Stimulated activated naive CD8-positive, alpha-beta T cell treated with anti-CD3 and anti-CD28 coated beads, Interleukin-15, amount 100 ng/mL, for 72 hours (primary cell): ENCODE measurements around the gene GSTM4.

ENCODE experiments used
- ATAC-seq: fragments of 150-1000 bp; cut with Tn5 transposase; 2 replicates; pipeline ENCODE4 v1.10.0; 2021; ENCODE audit warnings: mild to moderate bottlenecking, moderate library complexity
- DNase-seq, 2 donors: peaks; one replicate each; pipeline ENCODE4 v3.0.0; 2021 to 2022
- H3K27ac Mint-ChIP-seq, 2 donors: one replicate each; pipeline ENCODE4 v1.8.0; 2022; ENCODE audit warnings: mild to moderate bottlenecking in 2 of 2, mixed read lengths in 2 of 2, moderate library complexity in 2 of 2
- H3K27me3 Mint-ChIP-seq: one replicate; pipeline ENCODE4 v1.8.0; 2022; ENCODE audit warnings: mixed read lengths
- H3K4me1 Mint-ChIP-seq: one replicate; pipeline ENCODE4 v1.8.0; 2022; ENCODE audit warnings: mild to moderate bottlenecking, mixed read lengths
- H3K4me3 Mint-ChIP-seq, 2 donors: one replicate each; pipeline ENCODE4 v1.8.0; 2022; ENCODE audit warnings: mild to moderate bottlenecking in 2 of 2, mixed read lengths in 2 of 2, moderate library complexity in 1 of 2
- H3K9me3 Mint-ChIP-seq, 2 donors: one replicate each; pipeline ENCODE4 v1.8.0; 2022; ENCODE audit warnings: mixed read lengths in 2 of 2

The GSTM4 gene

GRCh38 chr1:109621379-109622136 is 34.3 kb upstream of the GSTM4 start:
- peak overlapping the region; percentile 96 to 97 for H3K4me3 Mint-ChIP-seq
- H3K4me1 Mint-ChIP-seq, result peaks cover 76% of the 10 kb centered on the region
- H3K9me3 Mint-ChIP-seq, result no peaks in the 10 kb centered on the region
- no peaks in the 10 kb centered on the region for H3K27me3 Mint-ChIP-seq
- ATAC-seq, result peak; percentile 24
- peak overlapping the region; percentile 71 to 94 for H3K27ac Mint-ChIP-seq
- no peak for DNase-seq

GRCh38 chr1:109622137-109622892 is 33.6 kb upstream of the GSTM4 start:
- Mint-ChIP-seq H3K4me3 (peak overlapping the region; percentile 96 to 97), H3K9me3 (no peaks in the 10 kb centered on the region), H3K4me1 (peaks cover 68% of the 10 kb centered on the region), H3K27me3 (no peaks in the 10 kb centered on the region), H3K27ac (peak overlapping the region; percentile 71 to 83)
- DNase-seq (no peak), ATAC-seq (no peak)

GRCh38 chr1:109622895-109623294 is 33.0 kb upstream of the GSTM4 start:
- Mint-ChIP-seq H3K4me1 (peaks cover 63% of the 10 kb centered on the region), H3K27me3 (no peaks in the 10 kb centered on the region), H3K9me3 (no peaks in the 10 kb centered on the region), H3K27ac (peak overlapping the region in 1 of 2 donors; percentile 91), H3K4me3 (peak overlapping the region; percentile 13 to 96)
- ATAC-seq, result no peak
- no peak for DNase-seq

GRCh38 chr1:109623601-109624161 is 32.2 kb upstream of the GSTM4 start:
- Mint-ChIP-seq H3K9me3 (no peaks in the 10 kb centered on the region), H3K27me3 (no peaks in the 10 kb centered on the region), H3K4me1 (peaks cover 59% of the 10 kb centered on the region), H3K4me3 (peak overlapping the region; percentile 55 to 76), H3K27ac (peak overlapping the region; percentile 81 to 85)
- DNase-seq (no peak), ATAC-seq (no peak)

- no peaks in the 10 kb centered on the region for H3K27me3 Mint-ChIP-seq
- DNase-seq (no peak), ATAC-seq (no peak)
- H3K4me1 Mint-ChIP-seq, result peaks cover 51% of the 10 kb centered on the region
- H3K4me3 Mint-ChIP-seq, result peak overlapping the region; percentile 55 to 76
- H3K27ac Mint-ChIP-seq, result peak overlapping the region; percentile 87 to 95
- no peaks in the 10 kb centered on the region for H3K9me3 Mint-ChIP-seq
Observed at GRCh38 chr1:109624201-109625010, 31.5 kb upstream of the GSTM4 start.

- Mint-ChIP-seq H3K9me3 (no peaks in the 10 kb centered on the region), H3K4me1 (peaks cover 46% of the 10 kb centered on the region), H3K27ac (peak overlapping the region in 1 of 2 donors; percentile 27), H3K4me3 (no peak overlapping the region), H3K27me3 (no peaks in the 10 kb centered on the region)
- DNase-seq, result no peak
- no peak for ATAC-seq
Observed at GRCh38 chr1:109625176-109625575, 30.7 kb upstream of the GSTM4 start.

GRCh38 chr1:109625601-109626560 is 30.0 kb upstream of the GSTM4 start:
- peak overlapping the region; percentile 27 to 43 for H3K27ac Mint-ChIP-seq
- no peak overlapping the region for H3K4me3 Mint-ChIP-seq

GRCh38 chr1:109626682-109627408 is 29.1 kb upstream of the GSTM4 start:
- H3K4me1 Mint-ChIP-seq, result peaks cover 39% of the 10 kb centered on the region
- ATAC-seq, result no peak
- no peaks in the 10 kb centered on the region for H3K27me3 Mint-ChIP-seq
- no peaks in the 10 kb centered on the region for H3K9me3 Mint-ChIP-seq
- H3K27ac Mint-ChIP-seq, result peak overlapping the region in 1 of 2 donors; percentile 31
- no peak overlapping the region for H3K4me3 Mint-ChIP-seq
- DNase-seq, result no peak

More at GRCh38 chr1:109625601-109626560, 30.0 kb upstream of the GSTM4 start:
- no peak for ATAC-seq
- DNase-seq, result no peak
- H3K27me3 Mint-ChIP-seq, result no peaks in the 10 kb centered on the region
- H3K9me3 Mint-ChIP-seq, result no peaks in the 10 kb centered on the region
- H3K4me1 Mint-ChIP-seq, result peaks cover 44% of the 10 kb centered on the region

- no peaks in the 10 kb centered on the region for H3K27me3 Mint-ChIP-seq
- ATAC-seq (no peak), DNase-seq (no peak)
- no peaks in the 10 kb centered on the region for H3K9me3 Mint-ChIP-seq
- H3K4me3 Mint-ChIP-seq, result no peak overlapping the region
- peaks cover 29% of the 10 kb centered on the region for H3K4me1 Mint-ChIP-seq
- H3K27ac Mint-ChIP-seq, result peak overlapping the region in 1 of 2 donors; percentile 1
Observed at GRCh38 chr1:109627692-109628399, 28.1 kb upstream of the GSTM4 start.

GRCh38 chr1:109628540-109629321 is 27.2 kb upstream of the GSTM4 start:
- Mint-ChIP-seq H3K27me3 (no peaks in the 10 kb centered on the region), H3K27ac (no peak overlapping the region), H3K4me1 (peaks cover 20% of the 10 kb centered on the region), H3K9me3 (no peaks in the 10 kb centered on the region), H3K4me3 (no peak overlapping the region)
- ATAC-seq, result no peak
- DNase-seq, result no peak

- H3K27ac Mint-ChIP-seq, result no peak overlapping the region
- H3K27me3 Mint-ChIP-seq, result no peaks in the 10 kb centered on the region
- no peak for ATAC-seq
- peaks cover 16% of the 10 kb centered on the region for H3K4me1 Mint-ChIP-seq
- no peaks in the 10 kb centered on the region for H3K9me3 Mint-ChIP-seq
- H3K4me3 Mint-ChIP-seq, result no peak overlapping the region
- no peak for DNase-seq
Observed at GRCh38 chr1:109629372-109630030, 26.4 kb upstream of the GSTM4 start.

GRCh38 chr1:109630081-109630897 is 25.6 kb upstream of the GSTM4 start:
- no peak overlapping the region for H3K4me3 Mint-ChIP-seq
- peaks cover 17% of the 10 kb centered on the region for H3K4me1 Mint-ChIP-seq
- no peaks in the 10 kb centered on the region for H3K27me3 Mint-ChIP-seq
- DNase-seq, result no peak
- ATAC-seq, result peak; percentile 21
- no peak overlapping the region for H3K27ac Mint-ChIP-seq
- H3K9me3 Mint-ChIP-seq, result no peaks in the 10 kb centered on the region
